KMS-11 (cell line): Measurements from ENCODE around the gene TMEM187.

ENCODE experiments used
- H2AFZ ChIP-seq: fragments of 200-600 bp; sonication (generic); 2 replicates; pipeline ENCODE4 v1.6.1; 2016; ENCODE audit warnings: antibody characterized with exemption, mixed run types, low read depth
- H3K27ac ChIP-seq: fragments of 200-600 bp; sonication (generic); 2 replicates; pipeline ENCODE4 v1.6.1; 2016; ENCODE audit warnings: mild to moderate bottlenecking, mixed run types
- H3K27me3 ChIP-seq: fragments of 200-600 bp; sonication (generic); 2 replicates; pipeline ENCODE4 v1.6.1; 2017; ENCODE audit warnings: mild to moderate bottlenecking, low read depth, mixed run types, moderate library complexity; ENCODE audit not compliant: insufficient read depth
- H3K36me3 ChIP-seq: fragments of 200-600 bp; sonication (generic); 2 replicates; pipeline ENCODE4 v1.6.1; 2017; ENCODE audit warnings: mild to moderate bottlenecking, mixed run types; ENCODE audit not compliant: insufficient read depth
- H3K4me1 ChIP-seq: fragments of 200-600 bp; sonication (generic); 2 replicates; pipeline ENCODE4 v1.6.1; 2016; ENCODE audit warnings: mild to moderate bottlenecking, low read depth, mixed run types; ENCODE audit not compliant: poor library complexity, severe bottlenecking
- H3K4me2 ChIP-seq: fragments of 200-600 bp; sonication (generic); 2 replicates; pipeline ENCODE4 v1.7.0; 2016; ENCODE audit warnings: mild to moderate bottlenecking, mixed run types
- H3K4me3 ChIP-seq: fragments of 200-600 bp; sonication (generic); IDR thresholded peaks from 2 replicates; pipeline ENCODE4 v1.6.1; 2017; ENCODE audit warnings: low read depth, low read length, mixed read lengths; ENCODE audit not compliant: insufficient read depth
- H3K79me2 ChIP-seq: fragments of 200-600 bp; sonication (generic); 2 replicates; pipeline ENCODE4 v1.6.1; 2016; ENCODE audit warnings: low read depth, mixed run types; ENCODE audit not compliant: insufficient read depth
- H3K9ac ChIP-seq: fragments of 200-600 bp; sonication (generic); 2 replicates; pipeline ENCODE4 v1.6.1; 2016; ENCODE audit warnings: mild to moderate bottlenecking, mixed run types
- H4K20me1 ChIP-seq: fragments of 200-600 bp; sonication (generic); 2 replicates; pipeline ENCODE4 v1.6.1; 2016; ENCODE audit warnings: mild to moderate bottlenecking, mixed run types; ENCODE audit not compliant: insufficient read depth
- TF ChIP-seq, protein P1 (sequence below): fragments of 200-600 bp; sonication (generic); conservative IDR thresholded peaks from 2 replicates; pipeline ENCODE4 v1.6.1; 2017; ENCODE audit warnings: low read depth, mild to moderate bottlenecking, antibody characterized with exemption, low read length, moderate library complexity, mixed read lengths

TMEM187 gene

DNA sequence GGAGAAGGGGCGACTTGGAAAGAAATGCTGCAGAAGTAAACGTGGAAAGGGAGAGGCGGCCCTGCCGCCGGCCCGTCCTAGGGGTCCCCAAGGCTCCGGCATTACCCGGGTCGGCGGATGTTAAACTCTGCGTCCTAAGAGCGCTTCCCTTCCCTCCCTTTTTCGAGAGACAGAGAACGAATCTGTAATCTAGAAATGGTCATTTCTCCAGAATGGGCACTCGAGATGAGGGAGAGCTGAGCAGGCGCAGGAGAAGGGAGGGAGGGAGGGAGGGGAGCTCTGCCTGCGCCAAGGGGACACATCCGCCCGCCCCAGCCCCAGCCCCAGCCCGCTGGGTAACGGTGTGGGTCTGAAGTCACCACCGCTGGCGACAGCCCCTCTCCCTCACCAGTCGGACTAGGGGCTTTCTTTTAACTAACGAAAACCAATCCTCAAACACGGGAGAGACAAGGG is 2.6 kb upstream of the TMEM187 start:
- H3K4me2 ChIP-seq = peak overlapping the region; percentile 96
- H3K79me2 ChIP-seq = peaks cover 50% of the 10 kb centered on the region
- no peaks in the 10 kb centered on the region for H4K20me1 ChIP-seq
- no peak overlapping the region for H3K4me3 ChIP-seq
- peak overlapping the region; percentile 100 for H3K27ac ChIP-seq
- no peak overlapping the region for H2AFZ ChIP-seq
- H3K27me3 ChIP-seq = no peaks in the 10 kb centered on the region
- H3K9ac ChIP-seq = peak overlapping the region; percentile 100
- H3K36me3 ChIP-seq = no peaks in the 10 kb centered on the region
- TF ChIP-seq, protein P1, sequence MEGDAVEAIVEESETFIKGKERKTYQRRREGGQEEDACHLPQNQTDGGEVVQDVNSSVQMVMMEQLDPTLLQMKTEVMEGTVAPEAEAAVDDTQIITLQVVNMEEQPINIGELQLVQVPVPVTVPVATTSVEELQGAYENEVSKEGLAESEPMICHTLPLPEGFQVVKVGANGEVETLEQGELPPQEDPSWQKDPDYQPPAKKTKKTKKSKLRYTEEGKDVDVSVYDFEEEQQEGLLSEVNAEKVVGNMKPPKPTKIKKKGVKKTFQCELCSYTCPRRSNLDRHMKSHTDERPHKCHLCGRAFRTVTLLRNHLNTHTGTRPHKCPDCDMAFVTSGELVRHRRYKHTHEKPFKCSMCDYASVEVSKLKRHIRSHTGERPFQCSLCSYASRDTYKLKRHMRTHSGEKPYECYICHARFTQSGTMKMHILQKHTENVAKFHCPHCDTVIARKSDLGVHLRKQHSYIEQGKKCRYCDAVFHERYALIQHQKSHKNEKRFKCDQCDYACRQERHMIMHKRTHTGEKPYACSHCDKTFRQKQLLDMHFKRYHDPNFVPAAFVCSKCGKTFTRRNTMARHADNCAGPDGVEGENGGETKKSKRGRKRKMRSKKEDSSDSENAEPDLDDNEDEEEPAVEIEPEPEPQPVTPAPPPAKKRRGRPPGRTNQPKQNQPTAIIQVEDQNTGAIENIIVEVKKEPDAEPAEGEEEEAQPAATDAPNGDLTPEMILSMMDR = no peak
- peaks cover 37% of the 10 kb centered on the region for H3K4me1 ChIP-seq

DNA sequence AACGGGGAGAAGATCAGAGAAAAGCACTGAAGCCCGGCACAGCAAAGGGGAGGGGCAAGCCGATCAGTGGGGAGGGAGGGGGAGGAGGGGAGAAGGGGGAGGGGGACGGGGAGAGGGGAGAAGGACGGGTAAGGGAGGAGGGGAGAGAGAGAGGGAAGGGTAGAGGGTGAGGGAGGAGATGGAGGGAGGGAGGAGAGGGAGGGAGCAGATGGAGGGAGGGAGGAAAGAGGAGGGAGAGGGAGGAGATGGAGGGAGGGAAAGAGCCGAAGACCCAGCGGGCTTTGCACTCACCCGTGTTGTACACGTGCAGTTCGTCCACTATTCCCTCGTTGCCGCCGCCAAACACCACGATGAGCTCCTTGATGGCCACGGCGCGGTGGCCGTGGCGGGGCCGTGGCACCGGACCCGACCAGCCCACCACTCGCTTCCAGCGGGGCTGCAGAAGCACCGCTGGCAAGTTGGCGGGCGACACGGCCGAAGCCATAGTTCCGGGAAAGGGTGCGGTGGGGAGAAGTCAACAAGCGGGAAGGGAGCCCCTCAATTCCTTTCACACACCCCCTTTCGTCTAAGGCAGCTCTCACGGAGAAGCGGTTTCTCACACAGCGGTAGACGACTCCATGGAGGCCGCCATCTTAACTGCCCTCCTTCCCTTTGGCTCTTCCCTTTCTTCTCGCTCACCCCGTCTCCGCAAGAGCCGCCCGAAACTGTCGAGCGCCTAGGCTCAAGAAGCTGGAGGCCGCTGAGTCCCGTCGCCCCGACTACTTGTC is 2.0 kb upstream of the TMEM187 start:
- Histone ChIP-seq H3K36me3 (no peaks in the 10 kb centered on the region), H3K4me1 (peaks cover 39% of the 10 kb centered on the region), H3K27me3 (no peaks in the 10 kb centered on the region), H3K4me3 (no peak overlapping the region), H2AFZ (no peak overlapping the region), H3K4me2 (0 out of 2 replicates have a peak overlapping the region, but pooled peaks have one; percentile 19), H4K20me1 (no peaks in the 10 kb centered on the region), H3K79me2 (peaks cover 43% of the 10 kb centered on the region), H3K9ac (peak overlapping the region; percentile 100), H3K27ac (peak overlapping the region; percentile 100)
- TF ChIP-seq, protein P1 = no peak

DNA sequence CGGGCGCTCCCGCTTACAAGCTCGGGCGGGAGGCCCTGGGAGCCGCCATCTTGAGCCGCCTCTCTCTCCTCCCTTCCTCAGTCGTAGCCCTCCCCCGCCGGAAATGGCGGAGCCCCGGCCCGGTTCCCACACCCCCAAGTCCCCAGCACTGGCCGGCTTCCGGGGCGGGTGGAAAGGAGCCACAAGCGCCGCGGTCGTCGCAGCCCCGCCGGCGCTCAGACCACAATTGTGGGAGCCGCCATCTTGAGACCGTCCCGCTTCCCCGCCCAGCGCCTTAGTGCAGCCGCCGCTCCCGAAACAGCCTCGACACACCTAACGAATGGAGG is 1.5 kb upstream of the TMEM187 start:
- H3K79me2 ChIP-seq = peaks cover 38% of the 10 kb centered on the region
- no peaks in the 10 kb centered on the region for H3K27me3 ChIP-seq
- H3K4me2 ChIP-seq = peak overlapping the region; percentile 54; the same call in 1 of the 2 replicates
- H3K4me1 ChIP-seq = peaks cover 44% of the 10 kb centered on the region
- H3K4me3 ChIP-seq = no peak overlapping the region
- peak overlapping the region; percentile 26 for H2AFZ ChIP-seq
- H3K9ac ChIP-seq = peak overlapping the region; percentile 100
- no peaks in the 10 kb centered on the region for H4K20me1 ChIP-seq
- H3K27ac ChIP-seq = peak overlapping the region; percentile 100
- no peaks in the 10 kb centered on the region for H3K36me3 ChIP-seq
- TF ChIP-seq, protein P1 = no peak

DNA sequence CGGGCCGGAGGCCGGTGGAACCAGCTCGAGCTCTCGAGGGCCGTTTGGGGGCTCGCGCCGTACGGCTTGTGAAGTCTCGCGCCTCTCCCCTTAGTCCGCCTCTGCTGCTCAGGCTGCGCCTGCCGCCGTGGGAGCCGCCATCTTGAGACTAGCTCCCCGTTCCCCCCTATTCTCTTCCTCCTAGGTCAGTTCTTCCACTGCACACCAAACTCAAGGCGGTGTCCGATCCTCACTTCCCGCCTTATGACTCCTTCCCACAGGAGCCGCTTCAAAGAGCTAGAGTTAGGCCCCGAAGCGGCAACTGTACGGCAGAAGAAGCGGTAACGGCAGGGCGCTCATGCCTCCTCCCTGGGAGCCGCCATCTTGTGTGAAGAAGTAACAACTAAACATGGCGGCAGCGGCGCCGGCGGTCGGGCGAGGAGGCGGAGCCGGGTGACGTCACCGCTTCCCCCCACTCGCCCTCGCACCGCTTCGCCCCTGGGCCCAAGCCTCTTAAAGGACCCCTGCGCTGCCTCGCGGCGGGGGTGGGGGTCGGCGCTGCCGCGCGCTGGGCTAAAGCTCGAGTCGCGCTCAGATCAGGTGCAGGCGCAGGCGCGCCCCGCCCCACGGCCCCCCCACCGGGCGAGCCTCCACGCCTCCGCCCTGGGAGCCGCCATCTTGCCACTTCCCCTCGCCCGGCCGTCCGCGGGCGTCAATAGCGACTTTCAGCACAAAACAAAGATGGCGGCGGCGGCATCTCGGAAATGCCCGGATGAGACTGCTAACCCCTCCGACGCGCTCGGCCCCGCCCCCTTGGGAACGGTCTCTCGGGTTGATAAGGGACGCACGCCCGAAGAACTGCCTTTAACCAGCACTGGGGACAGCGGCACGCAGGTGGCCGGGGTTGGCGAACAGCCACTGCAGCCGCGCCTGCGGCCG is 845 bp upstream of the TMEM187 start, which contains the start of gene HCFC1:
Gene HCFC1 (minus strand): TSS at position 369 of the 918 bp plus-strand sequence. CDS start 978 bp downstream, outside the sequence.
- H3K4me2 ChIP-seq = peak within 1 kb of the TSS; percentile 54; the same call in 1 of the 2 replicates
- H3K79me2 ChIP-seq = peaks cover 32% of the 10 kb centered on the region
- peak within 1 kb of the TSS; percentile 26 for H2AFZ ChIP-seq
- no peaks in the 10 kb centered on the region for H3K36me3 ChIP-seq
- TF ChIP-seq, protein P1 = no peak
- peaks cover 46% of the 10 kb centered on the region for H3K4me1 ChIP-seq
- H3K4me3 ChIP-seq = no peak within 1 kb of the TSS
- H3K9ac ChIP-seq = peak within 1 kb of the TSS; percentile 100
- no peaks in the 10 kb centered on the region for H4K20me1 ChIP-seq
- H3K27ac ChIP-seq = peak within 1 kb of the TSS; percentile 100
- H3K27me3 ChIP-seq = no peaks in the 10 kb centered on the region
